NCI-H510A (cell line): ENCODE data around the gene TTYH2.
"Not testable (repeated sequence)": the region's sequence is repeated elsewhere in the genome, so short reads cannot be mapped to it uniquely, and the experiment has no call there.

ENCODE experiments used
- DNase-seq: peaks from one replicate; lab custom pipeline; 2025; lab: John Stamatoyannopoulos, UW

The TTYH2 gene

DNA sequence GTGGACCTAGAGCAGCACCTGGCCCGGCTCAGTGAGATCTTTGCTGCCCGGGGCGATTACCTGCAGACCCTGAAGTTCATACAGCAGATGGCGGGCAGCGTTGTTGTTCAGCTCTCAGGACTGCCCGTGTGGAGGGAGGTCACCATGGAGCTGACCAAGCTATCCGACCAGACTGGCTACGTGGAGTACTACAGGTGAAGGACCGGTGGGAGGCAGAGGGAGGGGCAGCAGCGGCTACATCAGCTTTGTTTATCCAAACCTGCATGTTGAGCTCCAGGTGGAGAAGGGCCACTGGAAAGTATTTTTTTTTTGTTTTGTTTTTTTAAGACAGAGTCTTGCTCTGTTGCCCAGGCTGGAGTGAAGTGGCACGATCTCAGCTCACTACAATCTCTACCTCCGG lies 23.9 kb downstream of the TTYH2 start:
- no peak for DNase-seq

DNA sequence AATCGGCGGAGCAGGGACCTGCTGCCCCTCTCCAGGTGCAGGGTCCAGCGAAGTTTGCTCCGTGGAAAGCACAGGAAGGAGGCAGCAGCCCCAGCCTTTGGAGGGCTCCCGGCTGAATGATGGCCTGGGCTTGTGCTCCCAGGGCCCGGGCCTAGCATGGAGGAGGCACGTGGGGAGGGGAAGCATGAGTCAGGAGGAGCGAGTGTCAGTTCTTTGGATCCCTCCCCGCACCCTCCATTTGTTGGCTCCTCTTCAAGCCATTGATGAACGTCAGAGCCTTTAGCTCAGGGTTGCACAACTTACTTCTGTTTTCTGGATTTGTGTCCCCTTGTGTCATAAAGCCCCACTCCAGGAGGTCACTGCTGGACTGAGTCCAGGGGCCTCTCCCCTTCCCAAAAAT lies 25.8 kb downstream of the TTYH2 start:
- DNase-seq = no peak

DNA sequence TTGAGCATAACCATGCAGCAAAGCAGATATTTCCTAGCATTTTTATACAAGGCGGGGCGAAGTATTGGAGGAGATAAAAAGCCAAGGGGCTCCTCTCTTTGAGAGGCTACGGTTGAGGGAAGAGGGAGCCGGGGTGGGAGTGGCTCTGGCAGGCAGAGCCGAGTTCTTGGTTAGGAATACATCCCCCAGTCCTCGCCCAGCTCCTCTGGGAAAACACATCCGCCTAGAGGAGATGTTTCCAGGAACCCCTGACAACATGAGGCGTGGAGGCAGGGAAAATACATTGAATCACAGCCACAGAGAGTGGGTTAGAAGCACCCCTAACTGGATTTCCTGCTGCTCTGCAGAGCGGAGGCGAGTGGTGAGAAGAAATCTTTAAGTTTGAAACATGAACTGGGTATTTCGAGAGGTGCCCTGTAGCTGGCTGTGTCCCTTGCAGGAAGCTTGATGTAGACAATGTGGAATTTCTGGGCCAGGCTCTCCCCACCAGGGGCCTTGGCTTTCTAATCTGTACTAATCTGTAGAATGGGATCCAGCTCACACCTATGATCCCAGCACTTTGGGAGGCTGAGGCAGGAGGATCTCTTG lies 27.3 kb downstream of the TTYH2 start:
- no peak for DNase-seq

DNA sequence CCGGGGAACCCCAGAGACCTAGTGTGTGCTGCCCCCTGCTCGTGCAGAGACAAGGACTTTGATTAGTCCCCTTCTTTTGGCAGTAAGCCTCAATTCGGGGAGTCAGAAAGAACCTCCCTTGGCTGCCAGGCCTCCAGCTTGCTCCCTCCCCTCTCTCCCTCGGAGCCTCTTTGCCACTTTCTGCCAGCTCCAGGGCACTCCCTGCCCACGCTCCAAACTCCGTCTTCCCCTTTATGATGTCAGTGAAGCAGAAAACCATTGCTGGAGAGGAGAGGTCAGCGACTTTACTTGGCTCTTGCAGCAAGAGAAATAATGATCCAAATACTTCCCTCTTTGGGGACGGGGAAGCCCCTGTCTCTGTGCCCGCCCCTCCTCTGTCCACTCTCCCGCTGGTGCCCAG lies 28.1 kb downstream of the TTYH2 start:
- no peak for DNase-seq

DNA sequence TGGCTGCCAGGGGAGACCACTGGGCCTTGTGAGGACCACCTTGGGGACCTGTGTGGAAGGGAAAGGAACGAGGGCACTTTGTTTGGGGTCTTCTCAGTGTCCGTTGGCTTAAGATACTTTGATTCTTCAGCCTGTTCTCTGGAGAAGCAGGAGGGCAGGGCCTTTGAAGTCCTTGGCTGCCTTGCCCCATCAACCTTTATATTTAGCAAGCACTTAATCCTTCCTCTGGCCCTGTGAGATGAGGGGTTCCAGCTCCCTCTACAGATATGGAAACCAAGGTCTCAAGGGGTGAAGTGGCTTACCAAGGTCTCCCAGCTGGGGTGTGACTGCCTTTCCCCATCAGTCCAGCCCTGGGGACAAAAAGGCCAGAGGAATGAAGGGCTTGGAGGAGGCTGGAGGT lies 28.5 kb downstream of the TTYH2 start:
- no peak for DNase-seq

DNA sequence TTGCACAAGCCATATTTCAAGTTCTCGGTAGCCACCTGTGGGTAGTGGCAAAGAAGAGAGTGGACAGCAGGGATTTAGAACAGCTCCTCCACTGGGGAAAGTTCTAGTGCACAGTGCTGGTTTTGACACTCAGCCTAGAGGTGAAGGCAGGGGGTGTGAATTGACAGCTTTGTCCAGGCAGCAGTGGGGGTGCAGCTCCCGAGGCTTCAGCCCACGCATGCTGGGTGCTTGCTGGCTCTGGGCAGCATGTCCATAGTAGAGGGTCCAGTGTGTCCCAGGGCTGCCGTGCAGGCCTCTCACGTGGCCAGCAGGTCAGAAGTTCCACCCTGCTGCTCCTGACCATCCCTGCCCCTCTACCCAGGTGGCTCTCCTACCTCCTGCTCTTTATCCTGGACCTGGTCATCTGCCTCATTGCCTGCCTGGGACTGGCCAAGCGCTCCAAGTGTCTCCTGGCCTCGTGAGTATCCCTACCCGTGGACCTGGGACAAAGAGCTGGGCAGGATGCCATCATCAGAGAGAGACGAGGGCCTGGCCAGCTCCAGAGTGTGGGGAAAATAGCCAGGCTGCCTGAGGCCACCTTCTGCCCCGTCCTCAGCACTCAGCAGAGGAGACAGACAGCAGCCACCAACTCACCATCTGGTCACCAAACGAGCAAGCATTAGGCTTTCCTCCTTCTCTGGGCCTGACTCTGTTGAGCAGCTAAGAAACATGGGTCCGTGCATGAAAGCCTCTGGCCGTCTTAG lies 29.8 kb downstream of the TTYH2 start:
- no peak for DNase-seq

DNA sequence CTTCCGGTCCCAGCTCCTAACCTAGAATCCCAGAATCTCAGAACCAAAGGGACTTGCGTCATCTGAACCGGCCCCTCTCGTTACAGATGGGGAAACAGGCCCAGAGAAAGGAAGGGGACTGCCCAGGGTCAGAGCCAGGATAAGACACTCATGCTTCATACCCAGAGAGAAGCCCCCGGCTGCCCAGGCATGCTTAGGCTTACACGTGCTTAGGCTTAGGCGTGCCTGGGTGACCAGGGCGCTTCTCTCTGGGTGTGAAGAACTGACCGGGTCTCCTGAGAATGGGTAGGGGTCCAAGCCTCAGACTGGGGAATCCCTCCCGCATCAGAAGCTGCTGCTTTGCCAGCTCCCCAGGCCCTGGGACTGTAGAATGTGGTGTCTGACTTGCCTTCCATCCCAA lies 30.8 kb downstream of the TTYH2 start:
- DNase-seq = no peak

DNA sequence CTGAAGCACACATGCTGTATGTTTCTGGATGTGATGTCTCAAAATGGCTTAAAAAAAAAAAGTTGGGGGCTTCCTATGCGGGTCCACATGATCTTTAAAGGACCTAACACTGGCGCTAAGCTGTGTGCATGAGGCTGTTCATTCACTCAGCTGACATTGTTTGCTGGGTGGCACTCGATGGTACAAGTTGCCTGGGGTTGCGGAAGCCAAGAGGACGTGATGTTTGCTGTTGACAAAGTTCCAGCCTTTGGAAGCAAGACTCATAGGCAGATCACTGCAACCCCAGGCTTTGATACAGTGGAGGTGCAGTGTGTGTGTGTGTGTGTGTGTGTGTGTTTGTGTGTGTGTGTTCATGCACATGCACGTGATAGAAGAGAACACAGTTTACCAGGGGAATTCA lies 31.2 kb downstream of the TTYH2 start:
- DNase-seq = no peak

DNA sequence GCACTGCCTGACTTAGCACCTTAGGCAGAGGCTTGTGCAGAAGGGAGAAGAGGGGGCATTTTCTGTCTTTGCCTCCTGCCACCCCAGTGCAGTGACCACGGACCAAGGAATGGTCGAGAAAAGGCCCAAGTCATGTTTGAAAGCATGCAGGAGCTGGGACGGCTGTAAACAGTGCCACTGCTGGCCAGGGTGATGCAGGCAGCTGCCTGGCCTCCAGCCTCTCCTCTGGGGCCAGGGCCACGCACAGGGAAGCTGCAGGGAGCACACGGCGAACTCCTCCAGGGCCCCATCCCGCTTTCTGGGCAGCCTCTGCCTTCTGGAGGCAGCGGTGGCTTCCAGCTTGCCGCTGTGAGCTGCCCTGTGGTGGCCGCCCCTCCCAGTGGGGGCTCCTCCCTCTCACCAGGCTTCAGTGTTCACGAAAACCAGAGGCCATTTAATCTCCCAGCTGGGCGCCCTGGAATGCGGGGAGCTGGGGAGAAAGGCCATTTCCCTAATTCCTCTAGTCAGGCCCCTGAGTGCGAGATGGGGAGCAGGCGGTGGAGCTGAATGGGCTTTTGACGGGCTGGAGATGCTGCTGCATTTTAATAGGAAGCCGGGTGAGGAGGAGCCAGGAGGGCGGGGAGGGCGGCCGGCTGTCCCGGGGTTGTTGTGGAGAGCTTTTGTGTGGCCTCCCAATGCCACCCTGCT lies 31.9 kb downstream of the TTYH2 start:
- DNase-seq = no peak

DNA sequence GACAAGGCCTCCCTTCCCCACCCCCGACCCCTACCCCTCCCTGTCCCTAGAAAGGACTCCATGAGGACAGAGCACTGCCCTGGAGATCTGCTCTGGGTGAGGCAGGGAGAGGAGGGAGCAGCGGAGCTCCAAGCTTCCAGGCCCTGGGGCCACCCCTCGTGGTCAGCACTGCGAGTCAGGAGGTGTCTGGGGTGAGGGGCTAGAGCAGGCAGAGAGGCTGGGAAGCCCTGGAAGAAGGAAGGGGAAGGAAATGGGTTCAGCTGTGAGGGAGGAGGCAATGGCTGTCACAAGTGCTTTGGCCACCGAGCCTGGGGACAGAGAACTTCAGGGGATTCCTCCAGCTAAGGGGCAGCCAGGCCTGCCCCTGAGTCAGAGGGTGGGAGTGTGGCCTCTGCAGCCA lies 32.5 kb downstream of the TTYH2 start:
- no peak for DNase-seq

DNA sequence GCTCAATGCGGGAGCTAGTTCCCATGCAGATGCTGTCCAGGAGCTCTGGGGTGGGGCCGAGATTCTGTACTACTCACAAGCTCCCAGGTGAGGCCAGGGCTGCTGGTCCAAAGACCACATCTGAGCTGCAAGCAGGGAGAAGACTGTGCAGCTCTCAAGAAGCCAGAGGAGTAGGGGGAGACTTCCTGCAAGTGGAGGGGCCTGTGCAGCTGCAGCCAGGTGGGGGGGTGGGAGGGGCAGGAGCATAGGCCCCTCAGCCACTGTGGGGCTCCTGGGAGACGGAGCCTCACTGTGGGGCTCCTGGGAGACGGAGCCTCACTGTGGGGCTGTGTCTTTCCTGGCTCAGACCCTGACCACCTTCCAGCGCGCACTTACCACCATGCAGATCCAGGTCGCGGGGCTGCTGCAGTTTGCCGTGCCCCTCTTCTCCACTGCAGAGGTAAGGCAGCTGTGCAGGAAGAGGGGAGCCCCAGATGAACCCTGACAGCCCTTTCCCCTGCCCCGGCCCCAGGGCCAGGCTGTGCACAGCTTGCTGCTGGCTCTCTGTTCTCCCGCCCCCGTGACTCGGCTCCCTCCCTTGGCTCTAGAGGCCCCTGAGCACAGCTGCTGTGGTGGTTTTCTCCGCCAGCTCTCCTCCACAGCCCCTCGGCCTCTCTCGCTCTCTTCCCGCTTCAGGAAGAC lies 36.4 kb downstream of the TTYH2 start:
- no peak for DNase-seq

DNA sequence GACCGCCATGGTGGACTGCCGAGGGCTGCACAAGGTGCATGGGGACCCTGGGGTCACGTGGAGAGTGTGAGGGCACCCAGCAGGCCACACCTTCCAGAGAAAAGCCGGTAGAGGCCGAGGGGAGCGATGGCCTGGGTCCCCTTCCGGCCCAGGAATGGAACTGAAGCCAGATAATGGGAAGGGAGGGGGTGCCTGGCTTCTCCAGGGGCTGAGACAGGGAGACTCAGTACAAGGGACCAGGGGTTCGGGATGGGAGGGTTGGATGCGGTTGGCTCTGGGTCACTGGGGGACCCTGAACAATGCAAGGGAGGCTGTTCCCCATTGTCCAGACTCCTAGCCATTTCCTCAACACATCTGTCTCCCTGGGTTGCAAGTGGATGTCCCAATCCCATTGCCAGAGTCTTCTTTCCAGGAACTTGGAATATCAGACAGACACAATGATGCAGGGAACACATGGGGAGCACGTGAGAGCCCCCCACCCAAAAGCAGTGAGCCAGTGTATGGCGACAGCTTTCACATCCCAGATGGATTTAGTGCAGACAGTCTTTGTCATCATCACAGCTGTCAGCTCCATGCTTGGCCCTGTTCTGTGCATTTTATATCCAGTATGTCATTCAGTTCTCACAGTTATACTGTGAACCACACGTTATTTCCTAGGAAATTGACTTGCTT lies 37.1 kb downstream of the TTYH2 start:
- DNase-seq = no peak

DNA sequence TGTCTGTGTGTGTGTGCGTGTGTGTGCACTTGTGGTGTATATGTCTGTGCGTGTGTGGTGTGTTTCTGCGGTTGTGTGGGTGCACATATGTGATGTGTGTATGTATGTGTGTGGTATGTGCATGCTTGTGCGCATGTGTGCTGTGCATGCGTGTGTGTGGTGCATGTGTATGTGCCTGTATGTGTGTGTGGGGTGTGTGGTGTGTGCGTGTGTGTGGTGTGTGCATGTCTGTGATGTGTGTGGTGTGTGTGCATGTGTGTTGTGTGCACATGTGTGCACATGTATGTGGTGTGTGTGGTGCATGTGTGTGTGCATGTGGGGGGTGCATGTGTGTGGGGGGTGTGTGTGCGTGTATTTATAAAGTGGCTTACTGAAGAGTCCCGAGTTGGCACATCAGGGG lies 37.7 kb downstream of the TTYH2 start:
- DNase-seq = no peak

DNA sequence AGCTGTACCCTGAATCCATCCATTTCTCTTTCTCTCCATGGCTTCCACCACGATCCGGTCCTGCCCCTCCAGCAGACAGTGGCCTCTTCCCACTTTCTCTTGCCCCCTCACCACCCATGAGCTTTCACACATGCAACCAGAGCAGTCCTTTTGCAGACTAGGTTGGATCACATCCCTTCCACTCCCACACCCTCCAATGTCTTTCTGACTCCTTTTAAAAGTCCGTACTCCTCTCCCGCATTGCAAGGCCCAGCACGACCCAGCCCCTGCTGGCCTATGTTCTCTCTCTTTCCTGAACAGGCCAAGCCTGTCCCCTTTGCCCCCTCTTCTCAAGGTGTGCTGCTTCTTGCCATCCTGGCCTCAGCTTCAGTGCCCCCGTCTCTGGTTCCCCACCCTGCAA lies 38.2 kb downstream of the TTYH2 start:
- no peak for DNase-seq

DNA sequence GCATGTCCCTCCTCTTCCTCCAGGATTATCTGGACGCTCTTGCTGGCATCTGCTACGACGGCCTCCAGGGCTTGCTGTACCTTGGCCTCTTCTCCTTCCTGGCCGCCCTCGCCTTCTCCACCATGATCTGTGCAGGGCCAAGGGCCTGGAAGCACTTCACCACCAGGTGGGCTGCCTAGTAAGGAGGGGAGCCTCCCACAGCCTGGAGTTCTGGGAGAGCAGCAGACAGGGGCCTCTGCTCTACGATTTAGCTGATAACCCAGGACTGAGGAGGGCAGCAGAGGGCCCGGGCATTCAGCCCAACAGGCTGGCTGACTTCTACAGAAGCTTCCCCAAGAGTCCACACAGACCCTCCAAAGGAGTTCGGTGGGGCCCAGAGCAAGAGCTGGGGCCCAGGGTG lies 38.8 kb downstream of the TTYH2 start:
- no peak for DNase-seq

DNA sequence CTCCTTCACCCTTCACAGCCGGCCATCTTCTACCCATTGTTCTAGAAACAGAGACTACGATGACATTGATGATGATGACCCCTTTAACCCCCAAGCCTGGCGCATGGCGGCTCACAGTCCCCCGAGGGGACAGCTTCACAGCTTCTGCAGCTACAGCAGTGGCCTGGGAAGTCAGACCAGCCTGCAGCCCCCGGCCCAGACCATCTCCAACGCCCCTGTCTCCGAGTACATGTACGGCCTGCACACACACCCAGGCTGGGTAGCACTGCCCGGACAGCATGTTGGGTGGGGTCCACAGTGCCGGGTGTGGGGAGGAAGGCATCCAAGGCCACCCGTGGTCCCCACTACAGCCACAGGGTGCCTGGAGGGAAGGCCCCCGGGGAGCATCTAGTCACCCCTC lies 39.7 kb downstream of the TTYH2 start:
- no peak for DNase-seq

DNA sequence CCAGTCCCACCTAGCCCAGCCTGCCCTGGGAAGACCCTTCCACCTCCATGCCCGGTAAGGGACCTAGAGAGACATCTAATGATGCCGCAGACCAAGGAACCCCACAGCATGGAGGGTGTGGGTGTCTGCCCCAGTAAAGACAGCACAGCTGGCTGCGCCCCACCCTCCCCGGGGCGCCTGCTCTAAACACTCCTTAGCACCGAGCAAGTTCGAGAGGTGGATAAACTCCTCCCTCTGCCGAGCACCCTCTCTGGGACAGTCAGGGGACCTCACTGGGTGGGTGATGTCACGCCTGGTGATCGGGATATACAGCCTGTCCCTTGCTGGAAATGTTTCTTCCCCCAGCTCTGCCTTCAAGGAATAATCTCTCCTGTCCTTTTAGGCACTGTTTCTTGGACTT lies 43.9 kb downstream of the TTYH2 start:
- DNase-seq = no peak

DNA sequence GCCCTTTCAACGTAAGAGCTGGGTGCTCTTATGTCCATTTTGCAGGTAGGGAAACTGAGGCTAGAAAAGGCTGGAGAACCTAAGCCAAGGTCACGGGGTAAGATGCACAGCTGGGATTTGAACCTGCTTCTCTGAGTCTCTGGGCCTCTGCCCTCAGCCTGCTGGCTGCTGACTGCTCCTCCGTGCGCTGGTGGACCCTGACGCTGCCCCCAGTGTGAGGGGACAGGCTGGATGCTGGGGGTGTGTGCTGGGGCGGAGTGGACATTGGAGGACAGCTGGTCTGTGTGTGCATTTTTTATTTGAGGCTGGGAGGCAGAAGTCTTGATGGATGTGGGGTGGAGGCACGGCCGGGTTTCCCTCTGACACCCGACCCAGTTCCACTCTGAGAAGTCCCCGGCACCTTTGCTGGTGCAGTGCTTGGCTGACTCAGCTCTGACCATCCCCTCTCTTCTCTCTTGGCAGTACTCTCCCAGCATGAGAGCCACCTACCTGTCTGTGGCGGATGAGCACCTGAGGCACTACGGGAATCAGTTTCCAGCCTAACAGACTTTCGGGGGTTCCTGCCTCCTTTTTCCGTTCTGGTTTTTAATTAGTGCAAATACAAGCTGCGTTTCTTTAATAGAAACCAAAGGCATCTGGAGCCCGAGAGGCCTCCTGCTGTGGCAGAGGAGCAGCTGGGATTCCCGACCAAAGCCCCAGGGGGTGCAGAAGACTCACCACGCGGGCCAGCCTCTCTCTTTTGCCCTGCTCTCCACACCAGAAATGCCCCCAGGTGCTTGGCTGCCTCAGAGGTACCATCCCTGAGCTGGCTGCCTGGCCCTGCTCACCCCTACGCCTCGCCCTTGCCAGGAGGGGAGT lies 46.5 kb downstream of the TTYH2 start:
- DNase-seq = no peak

DNA sequence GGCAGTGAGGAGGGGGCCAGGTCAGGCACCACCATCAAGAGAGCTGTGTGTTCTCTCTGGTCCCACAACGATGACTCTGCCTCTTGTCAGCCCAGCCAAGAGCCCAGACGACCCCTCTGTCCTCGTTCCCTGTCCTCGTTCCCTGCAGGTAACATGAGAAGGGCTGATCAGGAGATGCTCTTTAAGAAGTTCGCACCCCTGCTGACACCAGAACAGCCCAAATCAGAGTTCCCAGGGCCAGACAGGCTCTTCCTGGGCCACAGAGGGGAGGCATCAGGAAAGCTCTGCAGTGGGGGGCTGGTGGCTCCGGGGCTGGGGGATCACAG lies 47.1 kb downstream of the TTYH2 start:
- DNase-seq = no peak

DNA sequence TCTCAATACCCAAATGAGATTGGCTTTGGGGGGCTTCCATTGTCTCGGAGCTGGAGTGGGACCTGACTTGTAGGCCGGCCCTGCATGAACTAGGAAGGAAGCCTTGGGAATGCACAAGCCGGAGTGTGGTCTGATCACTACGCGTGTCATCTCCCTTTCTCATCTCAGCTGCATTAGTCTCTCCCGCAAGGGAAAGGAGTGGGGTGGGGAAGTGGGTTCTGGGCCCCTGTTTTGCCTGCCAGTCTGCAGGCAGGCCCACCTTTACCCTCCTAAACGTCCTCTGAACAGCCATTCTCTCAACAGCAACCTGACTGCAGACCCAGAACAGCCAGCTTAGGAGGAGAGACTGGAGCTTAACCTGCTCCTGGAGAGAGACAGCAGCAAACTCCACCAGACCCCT lies 49.2 kb downstream of the TTYH2 start:
- DNase-seq = no peak

DNA sequence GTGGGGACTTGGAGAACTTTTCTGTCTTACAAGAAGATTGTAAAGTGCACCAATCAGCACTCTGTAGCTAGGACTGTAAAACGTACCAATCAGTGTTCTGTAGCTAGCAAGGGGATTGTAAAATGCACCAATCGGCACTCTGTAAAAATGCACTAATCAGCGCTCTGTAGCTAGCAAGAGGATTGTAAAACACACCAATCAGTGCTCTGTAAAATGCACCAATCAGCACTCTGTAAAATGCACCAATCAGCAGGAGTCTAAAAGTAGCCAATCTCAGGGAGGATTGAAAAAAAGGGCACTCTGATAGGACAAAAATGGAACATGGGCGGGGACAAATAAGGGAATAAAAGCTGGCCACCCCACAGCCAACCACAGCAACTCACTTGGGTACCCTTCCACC lies 53.7 kb downstream of the TTYH2 start:
- not testable (repeated sequence) for DNase-seq

DNA sequence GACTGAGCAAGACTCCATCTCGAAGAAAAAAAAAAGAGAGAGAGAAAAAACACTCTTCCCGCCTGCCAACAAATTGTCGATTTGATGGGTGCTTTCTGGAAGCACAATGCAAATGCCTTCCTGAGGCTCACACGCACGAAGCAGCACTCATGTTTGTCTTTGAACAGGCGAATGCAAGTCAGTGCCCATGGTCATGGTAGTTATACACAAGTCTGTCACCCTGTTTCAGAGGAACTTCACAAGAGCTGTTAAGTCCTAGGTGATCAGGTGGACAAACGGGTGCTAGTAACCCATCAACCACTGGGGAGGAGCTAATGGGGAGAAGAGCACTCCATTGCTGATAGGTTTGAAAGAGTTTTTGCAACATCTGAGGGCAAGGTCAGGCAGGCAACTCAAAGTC lies 54.2 kb downstream of the TTYH2 start:
- DNase-seq = no peak
